Muscle layer of colon (tissue), 2 donors: ENCODE measurements around the gene RPAP3.

ENCODE experiments used
- H3K27ac ChIP-seq: one replicate; pipeline ENCODE4 v1.7.0; 2013; ENCODE audit warnings: low read depth, mild to moderate bottlenecking, low read length, moderate library complexity
- H3K27me3 ChIP-seq, 2 donors: one replicate each; pipeline ENCODE4 v1.7.0; 2013; ENCODE audit warnings: low read length in 2 of 2, mild to moderate bottlenecking in 2 of 2; ENCODE audit not compliant: insufficient read depth in 2 of 2, control insufficient read depth in 1 of 2
- H3K36me3 ChIP-seq: one replicate; pipeline ENCODE4 v1.7.0; 2013; ENCODE audit warnings: mild to moderate bottlenecking, low read length; ENCODE audit not compliant: insufficient read depth
- H3K4me1 ChIP-seq: one replicate; pipeline ENCODE4 v1.7.0; 2013; ENCODE audit warnings: mild to moderate bottlenecking, low read length; ENCODE audit not compliant: insufficient read depth
- H3K4me3 ChIP-seq, 2 donors: one replicate each; pipeline ENCODE4 v1.7.0; 2013; ENCODE audit warnings: low read length in 2 of 2, low read depth in 1 of 2, mild to moderate bottlenecking in 1 of 2, moderate library complexity in 1 of 2
- H3K9ac ChIP-seq: one replicate; pipeline ENCODE4 v1.7.0; 2013; ENCODE audit warnings: low read length
- H3K9me3 ChIP-seq: one replicate; pipeline ENCODE4 v1.7.0; 2013; ENCODE audit warnings: mild to moderate bottlenecking, low read length
- donor health status: abdominal sarcoma.
- donor health status: Adenocarcinoma of cecum.

Gene RPAP3

DNA sequence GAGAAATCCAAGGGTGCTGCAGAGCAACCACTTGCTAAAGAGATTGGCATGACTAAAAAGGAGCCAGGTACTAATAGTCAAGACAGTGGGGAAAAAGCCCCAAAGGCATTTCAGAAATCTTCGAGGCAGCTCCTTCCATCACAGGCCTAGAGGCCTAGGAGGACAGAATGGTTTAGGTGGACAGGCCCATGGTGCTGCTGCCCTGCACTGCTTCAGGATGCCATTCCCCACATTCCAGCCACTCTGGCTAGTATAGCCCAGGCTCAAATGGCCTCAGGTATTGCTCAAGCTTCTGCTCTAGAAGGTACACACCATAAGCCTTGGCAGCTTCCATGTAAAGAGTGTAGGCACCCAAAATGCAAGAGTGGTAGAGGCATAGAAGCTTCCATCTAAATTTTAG, 92.9 kb downstream of the RPAP3 start:
- H3K4me3 ChIP-seq, result no peak overlapping the region
- no peak overlapping the region for H3K9ac ChIP-seq
- H3K36me3 ChIP-seq, result no peaks in the 10 kb centered on the region
- H3K4me1 ChIP-seq, result no peaks in the 10 kb centered on the region
- no peaks in the 10 kb centered on the region for H3K27me3 ChIP-seq
- H3K27ac ChIP-seq, result no peak overlapping the region
- no peaks in the 10 kb centered on the region for H3K9me3 ChIP-seq

DNA sequence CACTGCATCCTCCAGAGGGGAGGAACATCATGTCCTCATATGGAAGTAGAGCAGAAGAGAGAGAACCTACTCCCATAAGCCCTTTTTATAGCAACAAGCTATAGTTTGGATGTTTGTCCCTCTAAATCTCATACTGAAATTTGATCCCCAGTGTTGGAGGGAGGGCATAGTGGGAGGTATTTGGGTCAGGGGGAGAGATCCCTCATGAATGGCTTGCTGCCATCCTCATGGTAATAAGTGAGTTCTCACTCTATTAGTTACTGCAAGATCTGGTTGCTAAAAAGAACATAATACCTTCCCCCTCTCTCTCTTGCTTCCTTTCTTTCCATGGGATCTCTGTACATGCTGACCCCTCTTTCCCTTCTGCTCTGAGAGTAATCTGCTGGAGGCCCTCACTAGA, 93.9 kb downstream of the RPAP3 start:
- H3K9ac ChIP-seq, result no peak overlapping the region
- no peaks in the 10 kb centered on the region for H3K4me1 ChIP-seq
- H3K27ac ChIP-seq, result no peak overlapping the region
- no peaks in the 10 kb centered on the region for H3K27me3 ChIP-seq
- no peak overlapping the region for H3K4me3 ChIP-seq
- H3K36me3 ChIP-seq, result no peaks in the 10 kb centered on the region
- H3K9me3 ChIP-seq, result no peaks in the 10 kb centered on the region
